IMR-90 (cell line): ENCODE measurements around the gene ATOSB. TPM values are rescaled to one million over a fixed set of nuclear protein-coding genes. Genes with fewer than 3 reads are reported as not detected.

Source experiments
- ATAC-seq: fragments of 200-7000 bp; cut with Tn5 transposase; 2 replicates; pipeline ENCODE4 v1.9.1; 2020; ENCODE audit warnings: low read depth, mild to moderate bottlenecking, moderate library complexity
- BruUV-seq: library from RNA; stranded (reverse); fragments of 400-500 nt; replicated peaks from 2 replicates; lab custom pipeline; 2021; lab: Mats Ljungman, UMichigan
- CTCF ChIA-PET: fragments of 300-600 bp; formaldehyde crosslinking; extraction: SDS; loops from one replicate; lab custom pipeline; 2021; ENCODE audit warnings: antibody characterized with exemption; lab: Yijun Ruan, JAX
- POLR2A ChIA-PET: fragments of 300-600 bp; sonication (Branson Sonifier 250); formaldehyde crosslinking; loops from one replicate; lab custom pipeline; 2022; ENCODE audit warnings: antibody characterized with exemption; ENCODE audit not compliant: unreplicated experiment; lab: Charles Lee
- DNase-seq: peaks from one replicate; pipeline ENCODE4 v3.0.0; 2013
- H2AFZ ChIP-seq: replicated peaks from 2 replicates; pipeline ENCODE3; 2013; ENCODE audit warnings: low read length, mild to moderate bottlenecking; ENCODE audit not compliant: poor library complexity
- H2AK5ac ChIP-seq: 2 replicates; pipeline ENCODE4 v1.6.1; 2013; ENCODE audit warnings: low read depth, low read length, inconsistent platforms
- H2AK9ac ChIP-seq: replicated peaks from 2 replicates; pipeline ENCODE3; 2013; ENCODE audit warnings: mild to moderate bottlenecking, low read depth, low read length, moderate library complexity; ENCODE audit not compliant: poor library complexity
- H2BK120ac ChIP-seq: 2 replicates; pipeline ENCODE4 v1.6.1; 2013; ENCODE audit warnings: low read depth, low read length, inconsistent platforms
- H2BK15ac ChIP-seq: 3 replicates; pipeline ENCODE4 v1.6.1; 2013; ENCODE audit warnings: low read depth, low read length, inconsistent platforms
- H2BK20ac ChIP-seq: 2 replicates; pipeline ENCODE4 v1.6.1; 2013; ENCODE audit warnings: low read depth, mild to moderate bottlenecking, inconsistent platforms, low read length, moderate library complexity
- H2BK5ac ChIP-seq: 2 replicates; pipeline ENCODE4 v1.6.1; 2013; ENCODE audit warnings: mild to moderate bottlenecking, low read depth, low read length, inconsistent platforms; ENCODE audit not compliant: poor library complexity, severe bottlenecking
- H3K14ac ChIP-seq: replicated peaks from 2 replicates; pipeline ENCODE4 v1.6.1; 2013; ENCODE audit warnings: low read depth, low read length, inconsistent platforms
- H3K18ac ChIP-seq: 2 replicates; pipeline ENCODE4 v1.6.1; 2013; ENCODE audit warnings: low read depth, low read length, control low read depth
- H3K23ac ChIP-seq: 2 replicates; pipeline ENCODE4 v1.6.1; 2013; ENCODE audit warnings: low read depth, low read length, inconsistent platforms
- H3K27ac ChIP-seq: 2 replicates; pipeline ENCODE4 v1.5.1; 2013; ENCODE audit warnings: mild to moderate bottlenecking, control low read depth, low read length; ENCODE audit not compliant: insufficient read depth
- H3K27me3 ChIP-seq: 2 replicates; pipeline ENCODE4 v1.6.1; 2013; ENCODE audit warnings: low read length; ENCODE audit not compliant: control insufficient read depth, insufficient read depth
- H3K36me3 ChIP-seq: 2 replicates; pipeline ENCODE4 v1.6.1; 2013; ENCODE audit warnings: low read length, mixed read lengths; ENCODE audit not compliant: control insufficient read depth, insufficient read depth
- H3K4ac ChIP-seq: 2 replicates; pipeline ENCODE4 v1.6.1; 2013; ENCODE audit warnings: low read depth, low read length, inconsistent platforms
- H3K4me1 ChIP-seq: 2 replicates; pipeline ENCODE4 v1.6.1; 2013; ENCODE audit warnings: low read length, mixed read lengths; ENCODE audit not compliant: control insufficient read depth, insufficient read depth
- H3K4me2 ChIP-seq: 2 replicates; pipeline ENCODE4 v1.6.1; 2013; ENCODE audit warnings: low read depth, mild to moderate bottlenecking, control low read depth, low read length, moderate library complexity
- H3K4me3 ChIP-seq: 2 replicates; pipeline ENCODE4 v1.5.1; 2013; ENCODE audit warnings: low read depth, mild to moderate bottlenecking, control low read depth, low read length, moderate library complexity; ENCODE audit not compliant: insufficient read depth
- H3K56ac ChIP-seq: 2 replicates; pipeline ENCODE4 v1.6.1; 2013; ENCODE audit warnings: low read length, inconsistent platforms; ENCODE audit not compliant: insufficient read depth; ENCODE audit errors: extremely low read depth
- H3K79me1 ChIP-seq, 2 experiments: 2 replicates each; pipeline ENCODE4 v1.6.1; 2013; ENCODE audit warnings: low read length in 2 of 2, inconsistent platforms in 1 of 2, low read depth in 1 of 2
- H3K9ac ChIP-seq: 2 replicates; pipeline ENCODE4 v1.6.1; 2013; ENCODE audit warnings: low read depth, low read length, control low read depth
- H3K9me1 ChIP-seq: 2 replicates; pipeline ENCODE4 v1.6.1; 2013; ENCODE audit warnings: low read length, inconsistent platforms; ENCODE audit not compliant: insufficient read depth
- H3K9me3 ChIP-seq: 2 replicates; pipeline ENCODE4 v1.6.1; 2013; ENCODE audit warnings: low read length; ENCODE audit not compliant: control insufficient read depth, insufficient read depth
- H4K20me1 ChIP-seq: 2 replicates; pipeline ENCODE4 v1.6.1; 2013; ENCODE audit warnings: low read length, inconsistent platforms; ENCODE audit not compliant: insufficient read depth
- H4K5ac ChIP-seq: 2 replicates; pipeline ENCODE4 v1.6.1; 2013; ENCODE audit warnings: mild to moderate bottlenecking, low read depth, low read length, control low read depth
- H4K8ac ChIP-seq, 2 experiments: 2 replicates each; pipeline ENCODE4 v1.6.1; 2013; ENCODE audit warnings: low read depth in 2 of 2, low read length in 2 of 2, control low read depth in 1 of 2, inconsistent platforms in 1 of 2
- H4K91ac ChIP-seq: 2 replicates; pipeline ENCODE4 v1.6.1; 2013; ENCODE audit warnings: low read depth, low read length, inconsistent platforms; ENCODE audit not compliant: insufficient read depth
- BHLHE40 ChIP-seq: fragments of 150-350 bp; IDR thresholded peaks from 2 replicates; pipeline ENCODE4 v1.6.1; 2016; ENCODE audit warnings: mild to moderate bottlenecking, low read depth, low read length
- MXI1 ChIP-seq: IDR thresholded peaks from 2 replicates; pipeline ENCODE4 v1.6.1; 2012; ENCODE audit warnings: low read depth, mild to moderate bottlenecking, low read length, moderate library complexity, borderline replicate concordance
- NFE2L2 ChIP-seq: fragments of 150-350 bp; IDR thresholded peaks from 2 replicates; pipeline ENCODE4 v1.6.1; 2016; ENCODE audit warnings: low read depth, mild to moderate bottlenecking, low read length
- USF2 ChIP-seq: fragments of 150-350 bp; IDR thresholded peaks from 2 replicates; pipeline ENCODE4 v1.6.1; 2017; ENCODE audit warnings: mild to moderate bottlenecking, antibody characterized with exemption, low read length, low read depth
- WGBS, 2 experiments: methylation state at CpG; one replicate each; pipeline versions ENCODE4 v1.1.5 to v1.1.7; 2013; ENCODE audit warnings: missing lambda C conversion rate in 2 of 2; ENCODE audit not compliant: insufficient read length in 1 of 2; ENCODE audit errors: extremely low coverage in 2 of 2; 5-methylcytosine and 5-hydroxymethylcytosine counted together
- dilution Hi-C: fragments of 300-500 bp; cut with HindIII; formaldehyde crosslinking; loops from one replicate; pipeline ENCODE4 v1.14.3; 2018; ENCODE audit warnings: low sequenced_read_pairs; ENCODE audit not compliant: unreplicated experiment
- in situ Hi-C: fragments of 300-500 bp; cut with MboI; formaldehyde crosslinking; loops from 3 replicates; pipeline ENCODE4 v1.14.3; 2019; ENCODE audit warnings: low sequenced_read_pairs, inconsistent platforms, mixed read lengths
- intact Hi-C: fragments of 100-400 bp; cut with micrococcal nuclease; formaldehyde crosslinking; loops from 2 replicates; pipeline ENCODE4 v1.10.0; 2022
- polyA plus RNA-seq, 3 experiments: library from polyadenylated mRNA; depleted of rRNA; stranded (reverse); fragments of >200 nt; gene quantifications; 2 replicates each; pipeline ENCODE4 v1.2.3, GENCODE V29; 2012; ENCODE audit warnings: low replicate concordance in 1 of 3
- total RNA-seq: library from RNA; depleted of rRNA; stranded (reverse); fragments of >200 nt; gene quantifications from 2 replicates; pipeline ENCODE4 v1.2.3, GENCODE V29; 2012

Gene ATOSB
- total and polyA plus RNA-seq, 2 of the 4 experiments (the other 2 are of a cell fraction): 12.0 to 40.2 TPM

GRCh38 chr9:35162605-35163315 is 47.1 kb upstream of the ATOSB start:
- Histone ChIP-seq H3K9ac (peak overlapping the region; percentile 50), H4K20me1 (no peaks in the 10 kb centered on the region), H4K91ac (0 out of 2 replicates have a peak overlapping the region, but pooled peaks have one; percentile 47), H3K9me3 (no peaks in the 10 kb centered on the region), H3K27me3 (no peaks in the 10 kb centered on the region), H2BK15ac (peak overlapping the region; percentile 24; the same call in 1 of the 3 replicates), H3K4me3 (peak overlapping the region; percentile 77), H2BK5ac (no peak overlapping the region), H4K8ac (peak overlapping the region; percentile 62 to 84; a peak in 2 of 4 replicates), H2AK9ac (peak overlapping the region; percentile 39), H2AK5ac (0 out of 2 replicates have a peak overlapping the region, but pooled peaks have one; percentile 25), H3K9me1 (no peaks in the 10 kb centered on the region; the same call in 1 of the 2 replicates), H3K4ac (peak overlapping the region; percentile 66), H3K23ac (peak overlapping the region; percentile 98), H2AFZ (peak overlapping the region; percentile 99), H3K18ac (no peak overlapping the region), H3K36me3 (no peaks in the 10 kb centered on the region), H3K4me2 (peak overlapping the region; percentile 81), H2BK120ac (no peak overlapping the region), H4K5ac (no peak overlapping the region), H3K27ac (peak overlapping the region; percentile 52), H3K56ac (peak overlapping the region; percentile 77; the same call in 1 of the 2 replicates), H3K14ac (peak overlapping the region; percentile 85), H3K79me1 (peaks cover 10 to 18% of the 10 kb centered on the region in 2 experiments; a peak in 3 of 4 replicates), H3K4me1 (no peaks in the 10 kb centered on the region), H2BK20ac (no peak overlapping the region)
- DNase-seq (no peak), ATAC-seq (no peak)
- in situ Hi-C loops: no loop called here
- BruUV-seq: no TSS peak
- intact Hi-C loops: loop anchor here (1.0 kb wide), 1 partner anchor 46 kb away; no protein-coding TSS in a partner anchor
- TF ChIP-seq NFE2L2 (no peak), BHLHE40 (no peak), MXI1 (no peak), USF2 (no peak)
- WGBS, 2 experiments: 40% methylated on average over 1 of the region's 11 CpGs; no CpG with 5 or more reads in 1 of the 2 experiments
- CTCF ChIA-PET: interaction anchor here (1.3 kb wide), 1 partner anchor 10 kb away, joined by 4 read pairs; no protein-coding TSS in a partner anchor
- POLR2A ChIA-PET: no interaction called here
- dilution Hi-C loops: no loop called here
